22Rv1 (cell line): Measurements from ENCODE around the gene LANCL1.

Experiments
- H3K27ac ChIP-seq: fragments of 450-650 bp; 2 replicates; pipeline ENCODE4 v1.5.1; 2017
- ZFX ChIP-seq: fragments of 450-650 bp; IDR thresholded peaks from 2 replicates; pipeline ENCODE4 v1.6.1; 2017; ENCODE audit warnings: antibody characterized with exemption, borderline replicate concordance
- TF ChIP-seq, protein P1 (sequence below): fragments of 450-650 bp; IDR thresholded peaks from 2 replicates; pipeline ENCODE4 v1.5.1; 2017; ENCODE audit warnings: mild to moderate bottlenecking

LANCL1 gene

DNA sequence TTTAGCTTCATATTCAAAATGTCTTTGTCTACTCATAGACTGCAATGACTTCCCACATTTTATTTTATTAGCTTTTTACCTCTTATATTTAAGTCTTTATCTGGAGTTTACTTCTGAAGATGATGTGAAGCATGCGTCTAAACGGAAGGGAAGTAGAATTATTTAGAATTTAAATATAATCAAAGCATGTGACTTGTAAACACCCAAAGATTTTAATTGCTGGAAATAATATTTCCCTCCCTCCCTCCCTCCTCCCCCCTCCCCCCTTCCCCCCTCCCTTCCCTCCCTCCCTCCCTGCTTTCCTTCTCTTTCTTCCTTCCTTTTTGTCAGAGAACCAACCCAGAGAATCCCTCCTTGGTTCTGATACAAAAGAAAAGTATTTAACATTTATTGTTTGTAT, 2.1 kb upstream of the LANCL1 start:
- TF ChIP-seq, protein P1, sequence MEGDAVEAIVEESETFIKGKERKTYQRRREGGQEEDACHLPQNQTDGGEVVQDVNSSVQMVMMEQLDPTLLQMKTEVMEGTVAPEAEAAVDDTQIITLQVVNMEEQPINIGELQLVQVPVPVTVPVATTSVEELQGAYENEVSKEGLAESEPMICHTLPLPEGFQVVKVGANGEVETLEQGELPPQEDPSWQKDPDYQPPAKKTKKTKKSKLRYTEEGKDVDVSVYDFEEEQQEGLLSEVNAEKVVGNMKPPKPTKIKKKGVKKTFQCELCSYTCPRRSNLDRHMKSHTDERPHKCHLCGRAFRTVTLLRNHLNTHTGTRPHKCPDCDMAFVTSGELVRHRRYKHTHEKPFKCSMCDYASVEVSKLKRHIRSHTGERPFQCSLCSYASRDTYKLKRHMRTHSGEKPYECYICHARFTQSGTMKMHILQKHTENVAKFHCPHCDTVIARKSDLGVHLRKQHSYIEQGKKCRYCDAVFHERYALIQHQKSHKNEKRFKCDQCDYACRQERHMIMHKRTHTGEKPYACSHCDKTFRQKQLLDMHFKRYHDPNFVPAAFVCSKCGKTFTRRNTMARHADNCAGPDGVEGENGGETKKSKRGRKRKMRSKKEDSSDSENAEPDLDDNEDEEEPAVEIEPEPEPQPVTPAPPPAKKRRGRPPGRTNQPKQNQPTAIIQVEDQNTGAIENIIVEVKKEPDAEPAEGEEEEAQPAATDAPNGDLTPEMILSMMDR, result no peak
- no peak for TF ChIP-seq ZFX

DNA sequence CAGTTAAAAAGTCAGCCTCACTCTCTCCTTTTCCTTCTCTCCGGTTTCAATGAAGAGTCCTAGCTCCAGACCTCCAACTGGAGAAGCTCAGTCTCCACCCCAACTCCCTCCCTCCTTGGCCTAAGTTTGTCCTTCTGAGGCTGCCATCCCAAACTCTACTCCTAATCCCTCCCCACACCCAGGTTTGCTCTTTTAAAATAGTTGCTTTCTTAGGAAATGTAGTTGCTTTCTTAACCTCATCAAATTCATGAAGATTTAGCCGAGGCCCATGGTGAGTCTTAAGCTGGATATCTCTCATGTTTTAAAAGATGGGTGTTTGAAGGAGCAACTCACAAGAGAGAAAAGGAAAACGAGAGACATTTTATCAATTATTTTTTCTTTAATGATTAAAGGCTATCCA, 937 bp upstream of the LANCL1 start:
- TF ChIP-seq ZFX, result no peak
- TF ChIP-seq, protein P1, result no peak

More for the DNA sequence above, 2.1 kb upstream of the LANCL1 start:
- no peak overlapping the region for H3K27ac ChIP-seq

DNA sequence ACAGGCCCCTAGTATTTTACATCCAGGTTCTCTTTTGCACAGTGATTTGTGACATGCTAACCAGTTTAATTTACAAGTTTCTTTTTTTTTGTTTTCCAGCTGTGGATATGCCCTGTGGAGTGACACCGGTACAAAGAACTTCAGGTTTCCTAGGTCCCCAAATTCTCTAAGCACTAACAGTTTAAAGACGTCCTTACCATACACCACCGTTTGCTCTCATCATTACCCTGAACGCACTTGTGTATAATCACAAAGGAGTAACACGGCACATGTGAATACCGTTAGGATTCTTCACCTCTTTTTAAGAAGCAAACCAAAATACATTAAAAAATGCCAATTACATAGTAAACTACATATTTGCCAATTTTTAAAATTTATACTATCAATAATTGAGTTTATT, 853 bp downstream of the LANCL1 start:
- H3K27ac ChIP-seq, result peak overlapping the region; percentile 38

More for the DNA sequence above, 937 bp upstream of the LANCL1 start:
- no peak overlapping the region for H3K27ac ChIP-seq

DNA sequence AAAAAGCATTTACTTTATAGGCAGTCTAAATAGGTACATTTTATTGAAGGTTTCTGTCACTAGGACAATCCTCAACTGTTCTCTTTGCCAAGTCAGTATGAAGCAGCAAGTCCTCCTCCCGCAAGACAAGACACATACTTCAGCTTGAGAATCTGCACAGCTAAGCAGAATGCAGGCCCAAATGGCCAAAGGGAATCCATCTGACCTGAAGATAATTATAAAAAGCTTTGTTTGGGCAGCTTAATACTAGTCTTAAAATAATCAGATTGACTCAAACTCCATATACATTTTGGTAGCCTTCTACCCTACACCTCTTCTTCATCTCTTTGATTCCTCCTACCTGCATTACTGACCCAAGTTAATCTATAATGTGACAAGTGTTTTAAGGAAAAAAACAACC, 1.8 kb downstream of the LANCL1 start:
- TF ChIP-seq, protein P1, result no peak
- no peak for TF ChIP-seq ZFX
- no peak overlapping the region for H3K27ac ChIP-seq

More for the DNA sequence above, 853 bp downstream of the LANCL1 start:
- TF ChIP-seq, protein P1, result no peak
- TF ChIP-seq ZFX, result no peak

DNA sequence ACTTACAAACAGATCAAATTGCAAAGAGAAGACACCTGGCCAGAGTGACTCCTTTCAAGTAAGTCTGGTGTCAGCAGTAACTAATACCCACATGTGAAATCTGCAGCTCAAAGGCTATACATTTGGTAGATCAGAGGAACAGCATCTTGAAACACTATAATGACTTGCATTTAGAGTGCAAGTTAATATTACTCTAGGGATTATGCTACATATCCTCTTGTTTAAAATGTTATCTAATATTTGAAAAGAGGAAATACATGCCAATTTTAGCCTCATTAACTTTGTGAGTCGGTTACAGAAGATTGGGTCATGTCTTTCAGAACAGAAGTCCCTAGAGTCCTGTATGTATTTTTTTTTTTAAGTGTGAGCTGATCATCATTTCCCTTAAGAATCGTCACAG, 15.2 kb downstream of the LANCL1 start:
- no peak overlapping the region for H3K27ac ChIP-seq
- TF ChIP-seq, protein P1, result no peak
- TF ChIP-seq ZFX, result no peak

DNA sequence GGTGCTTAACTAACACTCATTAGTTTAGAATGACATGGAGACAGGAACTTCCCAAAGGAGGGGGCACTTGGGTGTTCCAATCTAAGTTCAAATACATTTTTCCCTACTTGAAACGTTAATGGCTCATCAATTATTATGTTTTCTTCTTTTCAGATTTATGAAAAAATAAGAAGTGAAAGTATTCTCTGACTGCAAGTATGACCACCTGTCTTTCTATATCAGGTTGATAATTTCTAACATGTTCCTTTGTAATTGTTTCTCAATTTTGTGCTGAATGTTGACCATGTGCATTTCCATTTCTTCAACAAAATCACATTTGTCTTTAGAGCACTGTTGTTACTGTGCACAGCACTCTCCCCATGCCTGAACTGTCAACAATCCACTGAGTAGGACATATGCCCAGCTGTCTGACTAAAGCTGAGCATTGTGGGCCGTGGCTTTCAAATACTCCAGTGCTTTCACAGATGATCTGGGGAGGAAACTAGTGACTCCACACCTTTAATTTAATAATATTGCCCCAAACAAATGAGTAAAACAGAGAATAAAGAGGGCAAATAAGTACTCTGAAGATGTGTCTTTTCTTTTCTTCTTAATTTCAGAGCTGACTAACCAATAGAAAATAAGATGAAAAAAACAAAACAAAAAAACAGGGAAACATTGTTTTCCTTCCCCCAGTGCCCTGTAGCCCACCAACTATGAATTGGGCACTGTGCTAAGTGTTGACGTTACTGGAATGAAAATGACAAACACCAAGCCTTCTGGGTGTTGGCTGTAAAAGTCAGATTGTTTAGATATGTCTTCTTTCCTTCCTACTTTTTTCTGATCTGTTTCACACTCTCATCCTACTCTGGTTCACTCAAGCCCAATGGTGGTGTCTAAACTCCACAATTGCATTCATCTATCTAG, 16.0 kb downstream of the LANCL1 start:
- no peak overlapping the region for H3K27ac ChIP-seq
- no peak for TF ChIP-seq ZFX
- TF ChIP-seq, protein P1, result no peak

DNA sequence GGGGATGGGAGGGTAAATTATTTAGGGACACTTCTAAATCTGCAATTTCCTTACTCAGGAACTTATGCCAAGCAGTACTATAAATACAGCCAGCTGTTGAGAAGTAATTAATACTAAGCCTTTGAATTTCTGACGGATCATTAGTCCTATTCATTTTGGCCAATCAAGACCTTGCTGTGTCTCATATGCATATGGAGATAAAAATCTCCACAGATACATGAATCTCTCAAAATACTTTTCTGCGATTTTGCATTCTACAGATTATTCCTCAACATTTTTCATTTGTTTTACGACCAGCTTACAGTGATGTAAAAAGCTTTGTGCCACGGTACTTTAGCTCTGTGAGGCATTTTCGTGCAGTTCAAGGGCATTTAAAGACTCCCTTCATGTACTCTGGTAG, 16.7 kb downstream of the LANCL1 start:
- TF ChIP-seq, protein P1, result no peak
- TF ChIP-seq ZFX, result no peak
- H3K27ac ChIP-seq, result no peak overlapping the region
